GM11168 (cell line): ENCODE data around the gene PRSS8.
"Not testable (repeated sequence)": the region's sequence is repeated elsewhere in the genome, so short reads cannot be mapped to it uniquely, and the experiment has no call there.

Experiments
- in situ Hi-C: fragments of 300-500 bp; cut with MboI; formaldehyde crosslinking; loops from one replicate; pipeline ENCODE4 v1.12.0; 2022; ENCODE audit warnings: low sequenced_read_pairs; ENCODE audit not compliant: unreplicated experiment

The PRSS8 gene

GRCh38 chr16:31135535-31136286, at the start of gene PRSS8:
Gene PRSS8 (minus strand): TSS chr16:31135727. CDS start chr16:31135498, 229 bp downstream.
- in situ Hi-C loops, result no loop called here

DNA sequence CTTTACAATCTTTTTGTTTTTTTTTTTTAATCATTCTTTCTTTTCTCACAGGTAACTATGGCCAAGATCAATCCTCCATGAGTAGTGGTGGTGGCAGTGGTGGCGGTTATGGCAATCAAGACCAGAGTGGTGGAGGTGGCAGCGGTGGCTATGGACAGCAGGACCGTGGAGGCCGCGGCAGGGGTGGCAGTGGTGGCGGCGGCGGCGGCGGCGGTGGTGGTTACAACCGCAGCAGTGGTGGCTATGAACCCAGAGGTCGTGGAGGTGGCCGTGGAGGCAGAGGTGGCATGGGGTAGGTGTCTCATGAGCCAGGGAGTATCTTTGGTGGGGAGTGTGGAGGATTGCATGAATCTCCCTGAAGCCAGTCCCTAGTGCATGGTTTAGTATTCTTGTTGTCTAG, 49.4 kb upstream of the PRSS8 start:
- in situ Hi-C loops, result no loop called here

GRCh38 chr16:31183432-31184428, 48.2 kb upstream of the PRSS8 start:
- in situ Hi-C loops, result no loop called here

DNA sequence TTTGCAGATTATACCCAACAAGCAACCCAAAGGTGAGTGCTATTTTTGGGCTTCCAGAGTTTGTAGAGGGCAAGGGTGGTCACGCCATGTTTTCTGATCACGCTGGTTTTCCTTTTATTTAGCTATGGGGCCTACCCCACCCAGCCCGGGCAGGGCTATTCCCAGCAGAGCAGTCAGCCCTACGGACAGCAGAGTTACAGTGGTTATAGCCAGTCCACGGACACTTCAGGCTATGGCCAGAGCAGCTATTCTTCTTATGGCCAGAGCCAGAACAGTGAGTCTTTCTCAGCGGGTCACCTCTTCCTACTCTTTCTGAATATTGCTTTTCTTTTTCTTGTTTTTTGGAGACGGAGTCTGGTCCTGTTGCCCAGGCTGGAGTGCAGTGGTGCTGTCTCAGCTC, 46.9 kb upstream of the PRSS8 start:
- in situ Hi-C loops, result no loop called here

DNA sequence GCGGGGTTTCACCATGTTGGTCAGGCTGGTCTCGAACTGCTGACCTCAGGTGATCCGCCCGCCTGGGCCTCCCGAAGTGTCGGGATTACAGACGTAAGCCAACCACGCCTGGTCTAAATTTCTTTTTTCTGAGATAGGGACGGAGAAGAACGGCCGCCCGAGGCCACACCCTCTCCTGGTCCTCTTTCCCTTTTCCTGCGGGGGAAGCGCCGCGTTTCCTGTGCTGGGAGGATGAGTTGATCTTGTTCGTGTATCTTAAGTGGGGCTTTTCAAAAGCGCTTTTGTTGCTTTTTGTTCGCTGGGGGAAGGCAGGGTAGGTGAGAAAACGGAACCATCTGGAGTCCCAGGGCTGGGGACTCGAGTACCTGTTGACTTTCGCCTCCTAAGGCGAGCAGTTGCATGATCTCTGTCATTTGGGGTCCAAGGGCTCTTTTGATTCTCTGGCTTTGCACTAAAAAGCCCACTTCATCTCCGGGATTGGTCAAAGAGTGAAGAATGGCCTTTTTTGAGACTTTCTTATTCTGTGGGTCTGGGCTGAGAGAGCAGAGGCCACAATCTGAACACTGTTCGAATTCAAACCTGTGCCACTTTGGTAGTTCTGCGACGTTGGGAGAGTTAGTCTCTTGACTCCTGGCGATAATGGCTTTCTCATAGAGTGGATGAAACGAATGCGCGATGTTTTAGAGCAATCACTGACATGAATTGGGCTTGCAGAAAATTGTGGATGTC, 45.7 kb upstream of the PRSS8 start:
- in situ Hi-C loops, result no loop called here

- in situ Hi-C loops, result no loop called here
These were observed 44.4 kb upstream of the PRSS8 start, which contains the start of gene FUS for GRCh38 chr16:31179747-31180459. Gene FUS (plus strand): TSS chr16:31180139. CDS start chr16:31180215, 76 bp downstream.

DNA sequence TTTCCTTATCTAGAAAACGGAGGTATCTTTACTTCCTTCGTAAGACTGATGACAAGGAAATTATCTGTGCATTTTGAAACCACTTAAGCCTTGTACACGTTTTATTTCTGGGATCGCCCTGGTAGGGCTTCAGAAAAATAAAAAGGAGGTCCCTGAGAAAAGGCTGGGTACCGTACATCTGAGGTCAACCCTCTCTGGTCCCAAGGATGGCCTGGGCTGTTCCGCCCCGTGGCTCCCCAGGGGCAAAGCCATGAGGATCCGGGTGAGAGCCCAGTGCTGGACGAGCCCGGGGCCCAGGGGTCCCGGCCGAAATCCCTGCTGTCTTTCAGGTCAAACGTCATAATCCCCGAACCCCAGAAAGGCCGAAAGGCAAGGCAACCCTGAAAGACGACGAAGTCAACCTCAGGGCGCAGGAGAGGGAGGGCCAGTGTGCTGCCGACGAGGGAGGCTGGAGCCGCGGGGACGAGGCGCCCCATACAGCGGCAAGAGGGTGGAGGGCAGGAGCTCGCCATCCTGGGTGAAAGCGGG, 43.8 kb upstream of the PRSS8 start:
- in situ Hi-C loops, result no loop called here

DNA sequence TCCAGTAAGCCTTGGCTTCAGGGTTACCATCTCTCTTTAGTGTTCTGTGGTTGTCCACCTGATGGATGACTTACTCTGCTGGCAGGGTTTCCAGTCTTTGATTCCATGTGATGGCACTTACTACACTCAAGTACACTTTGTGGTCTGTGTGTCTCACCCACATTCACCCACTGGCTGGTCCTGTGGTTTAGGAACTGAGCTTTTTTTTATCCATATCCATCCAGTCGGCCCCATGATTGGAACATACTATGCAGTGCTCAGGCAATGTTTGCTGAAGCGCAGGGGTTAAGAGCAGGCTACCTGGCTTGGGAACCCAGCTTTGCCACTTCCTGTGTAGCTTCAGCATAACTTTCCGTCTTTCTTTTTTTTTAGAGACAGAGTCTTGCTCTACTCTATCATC, 41.6 kb upstream of the PRSS8 start:
- in situ Hi-C loops, result no loop called here

DNA sequence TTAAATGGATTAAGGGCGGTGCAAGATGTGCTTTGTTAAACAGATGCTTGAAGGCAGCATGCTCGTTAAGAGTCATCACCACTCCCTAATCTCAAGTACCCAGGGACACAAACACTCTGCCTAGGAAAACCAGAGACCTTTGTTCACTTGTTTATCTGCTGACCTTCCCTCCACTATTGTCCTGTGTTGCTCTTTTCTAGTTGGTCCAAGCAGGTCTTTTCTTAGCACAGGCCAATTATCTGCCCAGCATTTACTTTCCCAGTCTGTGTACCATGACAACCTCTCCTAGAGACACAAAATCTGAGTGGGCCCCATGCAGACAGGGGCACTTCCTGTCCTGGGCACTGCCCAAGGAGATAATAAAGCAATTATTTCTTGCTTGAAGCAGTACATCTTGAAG, 34.5 kb upstream of the PRSS8 start:
- in situ Hi-C loops, result not testable (repeated sequence)

DNA sequence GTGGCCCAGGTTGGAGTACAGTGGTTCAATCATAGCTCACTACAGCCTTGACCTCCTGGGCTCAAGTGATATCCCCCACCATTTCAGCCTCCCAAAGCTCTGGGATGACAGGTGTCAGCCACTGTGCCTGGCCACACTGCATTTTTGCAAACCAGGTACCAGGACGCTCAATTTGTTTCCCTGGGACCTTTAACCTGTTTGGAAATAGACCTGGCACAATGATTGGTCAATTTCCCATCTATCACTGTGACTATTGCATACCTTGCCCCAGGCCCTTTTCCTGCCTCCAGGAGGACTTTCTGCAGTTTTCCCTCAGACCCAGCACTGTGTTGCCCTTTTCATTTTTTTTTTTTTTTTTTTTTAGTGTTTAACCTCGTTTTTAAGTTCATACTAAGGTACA, 33.3 kb upstream of the PRSS8 start:
- in situ Hi-C loops, result no loop called here

DNA sequence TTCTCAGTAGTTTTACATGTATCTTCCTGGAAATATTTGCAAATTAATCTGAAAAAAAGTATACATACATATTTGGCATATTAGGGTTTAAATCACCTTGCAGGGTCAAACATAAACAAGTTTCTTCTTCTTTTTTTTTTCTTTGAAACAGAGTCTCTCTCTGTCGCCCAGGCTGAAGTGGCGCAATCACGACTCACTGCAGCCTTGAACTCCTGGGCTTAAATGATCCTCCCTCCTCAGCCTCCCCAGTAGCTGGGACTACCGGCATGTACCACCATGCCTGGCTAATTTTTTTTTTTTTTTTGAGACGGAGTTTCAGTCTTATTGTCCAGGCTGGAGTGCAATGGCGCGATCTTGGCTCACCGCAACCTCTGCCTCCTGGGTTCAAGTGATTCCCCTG, 31.8 kb upstream of the PRSS8 start:
- in situ Hi-C loops, result no loop called here

DNA sequence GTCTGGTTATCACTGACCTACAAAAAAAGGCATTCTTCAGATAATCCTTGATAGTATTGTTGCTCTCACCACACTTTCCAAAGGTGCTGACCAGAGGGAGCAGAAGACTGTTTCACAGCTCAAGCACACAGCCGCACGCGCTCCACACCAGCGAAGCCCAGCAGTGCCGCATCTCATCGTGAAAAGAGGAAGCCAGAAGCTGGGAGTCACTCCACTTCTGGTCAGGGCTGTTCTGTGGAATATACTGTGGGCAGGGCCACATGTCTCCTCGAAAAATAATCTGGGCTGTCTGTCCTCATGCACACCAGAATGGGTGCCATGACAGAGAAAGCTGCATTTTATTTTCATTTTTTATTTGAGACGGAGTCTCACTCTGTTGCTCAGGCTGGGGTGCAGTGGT, 21.6 kb upstream of the PRSS8 start:
- in situ Hi-C loops, result no loop called here

DNA sequence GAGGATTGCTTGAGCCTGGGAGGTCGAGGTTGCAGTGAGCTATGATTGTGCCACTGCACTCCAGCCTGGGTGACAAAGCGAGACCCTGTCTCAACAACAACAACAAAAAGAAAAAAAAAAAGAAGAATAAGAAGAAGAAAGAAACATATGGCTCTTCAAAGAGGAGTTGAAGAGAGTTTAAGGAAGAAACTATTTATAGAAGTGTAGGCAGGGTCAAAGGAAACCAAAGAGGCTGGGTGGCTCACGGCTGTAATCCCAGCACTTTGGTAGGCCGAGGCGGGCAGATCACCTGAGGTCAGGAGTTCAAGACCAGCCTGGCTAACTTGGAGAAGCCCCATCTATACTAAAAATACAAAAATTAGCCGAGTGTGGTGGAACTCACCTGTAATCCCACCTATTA, 15.4 kb upstream of the PRSS8 start:
- in situ Hi-C loops, result not testable (repeated sequence)

DNA sequence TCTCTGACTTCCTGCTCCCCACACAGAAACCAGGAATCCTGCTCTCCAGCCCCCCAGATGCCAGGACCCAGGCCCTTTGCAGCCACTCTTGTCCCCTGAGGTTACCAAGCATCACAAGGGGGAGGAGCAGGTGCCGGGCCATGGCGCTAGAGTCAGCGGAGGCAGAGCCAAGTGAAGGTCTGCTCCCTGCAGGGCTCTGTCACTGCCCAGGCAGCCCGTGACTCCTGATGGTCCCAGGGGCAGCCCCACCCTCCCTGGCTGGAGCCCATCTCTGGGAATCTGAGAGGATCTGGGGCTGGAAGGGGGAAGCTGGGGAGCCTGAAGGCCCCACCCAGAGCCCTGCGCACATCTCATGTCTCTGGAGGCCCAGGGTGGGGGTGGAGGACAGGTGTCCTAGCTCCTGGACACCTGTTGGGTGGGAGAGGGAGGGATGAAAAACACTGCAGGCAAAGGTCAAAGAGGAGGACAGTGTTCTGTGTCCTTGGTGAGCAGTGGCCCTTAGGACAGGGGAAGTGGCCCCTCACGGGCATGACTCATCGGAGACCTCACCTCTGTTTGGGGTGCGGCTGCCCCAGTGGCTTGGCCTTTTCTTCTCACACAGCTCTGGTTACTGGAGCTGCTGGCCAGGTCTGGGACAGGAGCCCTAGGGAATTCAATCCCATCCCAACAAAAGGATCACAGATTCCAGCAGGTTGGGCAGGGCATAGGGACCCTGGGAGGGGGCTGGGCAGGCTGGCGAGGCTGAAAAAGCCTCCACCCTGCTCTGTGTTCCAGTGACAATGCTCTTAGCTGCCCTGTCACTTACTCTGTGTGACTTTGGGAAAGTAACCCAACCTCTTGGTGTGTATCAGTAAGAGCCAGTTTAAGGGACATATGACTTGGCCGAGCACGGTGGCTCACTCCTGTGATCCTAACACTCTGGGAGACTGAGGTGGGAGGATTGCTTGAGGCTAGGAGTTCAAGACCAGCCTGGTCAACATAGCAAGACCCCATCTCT, 14.7 kb upstream of the PRSS8 start, which contains the start of gene PRSS36:
PRSS36 (minus strand) TSS at position 173 of the 997 bp plus-strand sequence; CDS start at position 142, 31 bp downstream.
- in situ Hi-C loops, result no loop called here

- in situ Hi-C loops, result no loop called here
These were observed 13.8 kb upstream of the PRSS8 start for GRCh38 chr16:31149332-31149731.

- in situ Hi-C loops, result no loop called here
These were observed 13.4 kb upstream of the PRSS8 start for GRCh38 chr16:31148896-31149295.

GRCh38 chr16:31148281-31148728, 12.8 kb upstream of the PRSS8 start:
- in situ Hi-C loops, result no loop called here

DNA sequence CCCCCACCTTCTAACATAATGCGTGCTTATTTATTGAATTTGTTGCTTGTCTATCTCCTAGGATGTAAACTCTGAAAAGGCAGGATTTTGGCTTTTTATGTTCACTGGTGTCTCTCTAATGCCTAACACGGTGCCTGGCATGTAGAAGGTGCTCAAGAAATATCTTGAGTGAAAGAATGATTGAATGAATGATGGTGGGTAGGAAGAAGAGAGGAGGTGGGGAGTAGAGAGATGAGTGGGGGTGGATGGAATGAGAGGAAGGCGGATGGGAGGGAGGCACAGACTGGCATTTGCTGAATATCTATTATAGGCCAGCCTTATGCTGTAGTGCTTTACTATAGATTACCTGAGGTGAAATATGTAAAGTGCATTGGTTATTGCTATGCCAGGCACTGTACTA, 12.0 kb upstream of the PRSS8 start:
- in situ Hi-C loops, result no loop called here
